ENCODE measurements around the gene SORL1-AS1.
"Not testable (repeated sequence)": the region's sequence is repeated elsewhere in the genome, so short reads cannot be mapped to it uniquely, and the experiment has no call there.

Gene SORL1-AS1

GRCh38 chr11:121426476-121427399 is 26.0 kb downstream of the SORL1-AS1 start:
- peak; percentile 5 for DNase-seq (ENCODE audit: low read depth)

GRCh38 chr11:121425828-121426227 is 26.9 kb downstream of the SORL1-AS1 start:
- DNase-seq (ENCODE audit: low read depth) = no peak

- DNase-seq (ENCODE audit: low read depth) = no peak
These were observed 30.1 kb downstream of the SORL1-AS1 start for GRCh38 chr11:121422675-121423074.

- no peak for DNase-seq (ENCODE audit: low read depth)
These were observed 31.4 kb downstream of the SORL1-AS1 start for GRCh38 chr11:121421149-121421901.

GRCh38 chr11:121420398-121420797 is 32.4 kb downstream of the SORL1-AS1 start:
- no peak for DNase-seq (ENCODE audit: low read depth)

GRCh38 chr11:121419836-121420235 is 32.9 kb downstream of the SORL1-AS1 start:
- no peak for DNase-seq (ENCODE audit: low read depth)

- no peak for DNase-seq (ENCODE audit: low read depth)
These were observed 34.1 kb downstream of the SORL1-AS1 start for GRCh38 chr11:121418625-121419114.

GRCh38 chr11:121417607-121418006 is 35.2 kb downstream of the SORL1-AS1 start:
- DNase-seq (ENCODE audit: low read depth) = no peak

- DNase-seq (ENCODE audit: low read depth) = peak; percentile 84
These were observed 35.7 kb downstream of the SORL1-AS1 start for GRCh38 chr11:121417055-121417551.

- DNase-seq (ENCODE audit: low read depth) = no peak
These were observed 36.9 kb downstream of the SORL1-AS1 start for GRCh38 chr11:121415856-121416255.

GRCh38 chr11:121414141-121414913 is 38.4 kb downstream of the SORL1-AS1 start:
- no peak for DNase-seq (ENCODE audit: low read depth)

GRCh38 chr11:121412711-121413415 is 39.9 kb downstream of the SORL1-AS1 start:
- DNase-seq (ENCODE audit: low read depth) = no peak

GRCh38 chr11:121412000-121412587 is 40.7 kb downstream of the SORL1-AS1 start:
- DNase-seq (ENCODE audit: low read depth) = no peak

- DNase-seq (ENCODE audit: low read depth) = not testable (repeated sequence)
These were observed 41.4 kb downstream of the SORL1-AS1 start for GRCh38 chr11:121411330-121411729.

GRCh38 chr11:121410041-121410440 is 42.7 kb downstream of the SORL1-AS1 start:
- DNase-seq (ENCODE audit: low read depth) = not testable (repeated sequence)

GRCh38 chr11:121408830-121409229 is 43.9 kb downstream of the SORL1-AS1 start:
- DNase-seq (ENCODE audit: low read depth) = no peak

GRCh38 chr11:121406291-121406690 is 46.5 kb downstream of the SORL1-AS1 start:
- no peak for DNase-seq (ENCODE audit: low read depth)

GRCh38 chr11:121405646-121406045 is 47.1 kb downstream of the SORL1-AS1 start:
- DNase-seq (ENCODE audit: low read depth) = no peak

- DNase-seq (ENCODE audit: low read depth) = no peak
These were observed 58.0 kb downstream of the SORL1-AS1 start for GRCh38 chr11:121394785-121395184.

- no peak for DNase-seq (ENCODE audit: low read depth)
These were observed 58.9 kb downstream of the SORL1-AS1 start for GRCh38 chr11:121393855-121394254.

- no peak for DNase-seq (ENCODE audit: low read depth)
These were observed 60.9 kb downstream of the SORL1-AS1 start for GRCh38 chr11:121391914-121392313.
